NT2/D1 (cell line): Measurements from ENCODE around the gene MGAT4C.
"Not testable (repeated sequence)": the region's sequence is repeated elsewhere in the genome, so short reads cannot be mapped to it uniquely, and the experiment has no call there.

Experiments used
- SUZ12 ChIP-seq: IDR thresholded peaks from 2 replicates; pipeline ENCODE4 v1.6.1; 2011; ENCODE audit not compliant: insufficient read length, insufficient read depth; ENCODE audit errors: extremely low read depth
- YY1 ChIP-seq: IDR thresholded peaks from 2 replicates; pipeline ENCODE4 v1.6.1; 2011; ENCODE audit not compliant: insufficient read length, insufficient read depth
- ZNF274 ChIP-seq: IDR thresholded peaks from 2 replicates; pipeline ENCODE4 v1.6.1; 2011; ENCODE audit warnings: mild to moderate bottlenecking, low read depth, low read length

DNA sequence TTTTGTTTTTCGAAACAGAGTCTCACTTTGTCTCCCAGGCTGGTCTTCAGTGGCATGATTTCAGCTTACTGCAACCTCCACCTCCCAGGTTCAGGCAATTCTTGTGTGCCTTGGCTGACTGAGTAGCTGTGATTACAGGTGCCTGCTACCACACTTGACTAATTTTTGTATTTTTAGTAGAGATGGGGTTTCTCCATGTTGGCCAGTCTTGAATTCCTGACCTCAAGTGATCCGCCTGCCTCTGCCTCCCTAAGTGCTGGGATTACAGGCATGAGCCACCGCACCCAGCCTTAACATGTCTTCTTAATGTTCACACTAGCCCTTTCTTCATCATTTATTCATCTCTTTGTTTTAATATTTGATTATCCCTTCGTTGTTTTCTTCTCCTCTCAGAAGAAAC, 197.1 kb downstream of the MGAT4C start:
- not testable (repeated sequence) for TF ChIP-seq ZNF274, YY1, SUZ12
